Liver (tissue), 9 donors: ENCODE results near the gene HMHB1. TPM values are rescaled to one million over a fixed set of nuclear protein-coding genes. Genes with fewer than 3 reads are reported as not detected.

Experiments used
- DNase-seq: peaks from one replicate; pipeline ENCODE4 v3.0.0-alpha.2; 2017; ENCODE audit warnings: low spot score
- H3K27ac ChIP-seq, 2 donors: one replicate each; pipeline ENCODE4 v1.7.0; 2013; ENCODE audit warnings: inconsistent platforms in 2 of 2, low read length in 2 of 2, control low read depth in 1 of 2, low read depth in 1 of 2, mild to moderate bottlenecking in 1 of 2
- H3K27me3 ChIP-seq, 4 donors: one replicate each; pipeline versions ENCODE4 v1.6.1 to v1.7.0; 2013; ENCODE audit warnings: low read length in 3 of 4, inconsistent platforms in 1 of 4, mild to moderate bottlenecking in 1 of 4, moderate library complexity in 1 of 4; ENCODE audit not compliant: control insufficient read depth in 4 of 4, insufficient read depth in 4 of 4
- H3K36me3 ChIP-seq, 4 donors: one replicate each; pipeline versions ENCODE4 v1.6.1 to v1.7.0; 2013; ENCODE audit warnings: low read length in 3 of 4, mild to moderate bottlenecking in 3 of 4, low read depth in 1 of 4, moderate library complexity in 1 of 4; ENCODE audit not compliant: control insufficient read depth in 4 of 4, insufficient read depth in 3 of 4
- H3K4me1 ChIP-seq, 4 donors: one replicate each; pipeline versions ENCODE4 v1.6.1 to v1.7.0; 2013; ENCODE audit warnings: low read length in 3 of 4, mild to moderate bottlenecking in 3 of 4, moderate library complexity in 1 of 4; ENCODE audit not compliant: control insufficient read depth in 4 of 4, insufficient read depth in 4 of 4
- H3K4me3 ChIP-seq, 3 donors: one replicate each; pipeline versions ENCODE4 v1.6.1 to v1.7.0; 2013; ENCODE audit warnings: low read length in 3 of 3, control low read depth in 1 of 3, low read depth in 1 of 3, mild to moderate bottlenecking in 1 of 3
- H3K9ac ChIP-seq, 2 donors: one replicate each; pipeline ENCODE4 v1.7.0; 2013; ENCODE audit warnings: low read length in 2 of 2, mild to moderate bottlenecking in 2 of 2, moderate library complexity in 2 of 2, control low read depth in 1 of 2, low read depth in 1 of 2
- H3K9me3 ChIP-seq, 4 donors: one replicate each; pipeline versions ENCODE4 v1.6.1 to v1.7.0; 2013; ENCODE audit warnings: low read length in 3 of 4; ENCODE audit not compliant: control insufficient read depth in 4 of 4
- FOXA1 ChIP-seq: IDR thresholded peaks from 2 replicates; pipeline ENCODE4 v1.6.1; 2016; ENCODE audit warnings: antibody characterized with exemption
- FOXA2 ChIP-seq: IDR thresholded peaks from 2 replicates; pipeline ENCODE4 v1.6.1; 2016; ENCODE audit warnings: antibody characterized with exemption
- HNF4A ChIP-seq, 2 donors: conservative IDR thresholded peaks; 2 replicates each; pipeline ENCODE4 v1.6.1; 2016; ENCODE audit warnings: antibody characterized with exemption in 2 of 2, mild to moderate bottlenecking in 2 of 2
- HNF4G ChIP-seq: IDR thresholded peaks from 2 replicates; pipeline ENCODE4 v1.6.1; 2016; ENCODE audit warnings: antibody characterized with exemption
- JUND ChIP-seq, 2 donors: IDR thresholded peaks; 2 replicates each; pipeline ENCODE4 v1.6.1; 2016; ENCODE audit warnings: antibody characterized with exemption in 2 of 2
- MAX ChIP-seq: IDR thresholded peaks from 2 replicates; pipeline ENCODE4 v1.6.1; 2016; ENCODE audit warnings: antibody characterized with exemption
- NR2F2 ChIP-seq: IDR thresholded peaks from 2 replicates; pipeline ENCODE4 v1.6.1; 2016; ENCODE audit warnings: antibody characterized with exemption
- RAD21 ChIP-seq, 2 donors: IDR thresholded peaks; 2 replicates each; pipeline ENCODE4 v1.6.1; 2016; ENCODE audit warnings: antibody characterized with exemption in 2 of 2, mild to moderate bottlenecking in 2 of 2
- RXRA ChIP-seq, 2 donors: IDR thresholded peaks; 2 replicates each; pipeline ENCODE4 v1.6.1; 2017 to 2018; ENCODE audit warnings: antibody characterized with exemption in 2 of 2, mild to moderate bottlenecking in 1 of 2
- SP1 ChIP-seq: IDR thresholded peaks from 2 replicates; pipeline ENCODE4 v1.6.1; 2018; ENCODE audit warnings: antibody characterized with exemption, mild to moderate bottlenecking
- TAF1 ChIP-seq: conservative IDR thresholded peaks from 2 replicates; pipeline ENCODE4 v1.6.1; 2016; ENCODE audit warnings: antibody characterized with exemption, mild to moderate bottlenecking
- YY1 ChIP-seq: IDR thresholded peaks from 2 replicates; pipeline ENCODE4 v1.6.1; 2016; ENCODE audit warnings: antibody characterized with exemption, mild to moderate bottlenecking
- WGBS: extraction: QIAGEN DNeasy Blood & Tissue Kit; methylation state at CpG from one replicate; pipeline ENCODE4 v1.1.7; 2013; 5-methylcytosine and 5-hydroxymethylcytosine counted together
- polyA plus RNA-seq, 2 donors: library from polyadenylated mRNA; stranded (reverse) in 1 of 2; unstranded in 1 of 2; fragments of 200-250 nt in 1 of 2; fragments of >200 nt in 1 of 2; fragmentation: Nextera tagmentation in 1 of 2; extraction: Ambion mirVana in 1 of 2; gene quantifications; one replicate each; pipeline versions ENCODE4 v1.2.1 to v1.2.3, GENCODE V29; 2013 to 2015
- total RNA-seq, 2 donors: library from RNA; depleted of rRNA; stranded (reverse); fragments of >200 nt; gene quantifications; one replicate each; pipeline ENCODE4 v1.2.3, GENCODE V29; 2014
- TF ChIP-seq, protein P1 (sequence below): fragments of 150-350 bp; IDR thresholded peaks from 2 replicates; pipeline ENCODE4 v1.5.1; 2017; ENCODE audit warnings: improper control_type of control experiment, low read depth, low read length; ENCODE audit not compliant: missing input control
- TF ChIP-seq, protein P2 (sequence below): IDR thresholded peaks from 2 replicates; pipeline ENCODE4 v1.6.1; 2016; ENCODE audit warnings: antibody characterized with exemption
- TF ChIP-seq, protein P3 (sequence below): IDR thresholded peaks from 2 replicates; pipeline ENCODE4 v1.6.1; 2016; ENCODE audit warnings: antibody characterized with exemption
- TF ChIP-seq, protein P4 (sequence below): IDR thresholded peaks from 2 replicates; pipeline ENCODE4 v1.6.1; 2016; ENCODE audit warnings: antibody characterized with exemption, mild to moderate bottlenecking
- donor health status: healthy.
- donor health status: healthy.
- donor health status: healthy.
- donor health status: healthy.
- donor health status: healthy.

The HMHB1 gene
- total and polyA plus RNA-seq, 4 donors = not detected

- Histone ChIP-seq H3K27me3 (no peaks in the 10 kb centered on the region), H3K36me3 (no peaks in the 10 kb centered on the region), H3K4me1 (no peaks in the 10 kb centered on the region), H3K4me3 (no peak overlapping the region), H3K27ac (no peak overlapping the region), H3K9ac (no peak overlapping the region), H3K9me3 (no peaks in the 10 kb centered on the region)
- 69% methylated on average over 2 of the region's 2 CpGs for WGBS
- TF ChIP-seq TAF1 (no peak), YY1 (no peak), JUND (IDR thresholded peaks at IDR 0.05) (no peak), RAD21 (IDR thresholded peaks at IDR 0.05) (no peak), FOXA2 (no peak)
- TF ChIP-seq, protein P1, sequence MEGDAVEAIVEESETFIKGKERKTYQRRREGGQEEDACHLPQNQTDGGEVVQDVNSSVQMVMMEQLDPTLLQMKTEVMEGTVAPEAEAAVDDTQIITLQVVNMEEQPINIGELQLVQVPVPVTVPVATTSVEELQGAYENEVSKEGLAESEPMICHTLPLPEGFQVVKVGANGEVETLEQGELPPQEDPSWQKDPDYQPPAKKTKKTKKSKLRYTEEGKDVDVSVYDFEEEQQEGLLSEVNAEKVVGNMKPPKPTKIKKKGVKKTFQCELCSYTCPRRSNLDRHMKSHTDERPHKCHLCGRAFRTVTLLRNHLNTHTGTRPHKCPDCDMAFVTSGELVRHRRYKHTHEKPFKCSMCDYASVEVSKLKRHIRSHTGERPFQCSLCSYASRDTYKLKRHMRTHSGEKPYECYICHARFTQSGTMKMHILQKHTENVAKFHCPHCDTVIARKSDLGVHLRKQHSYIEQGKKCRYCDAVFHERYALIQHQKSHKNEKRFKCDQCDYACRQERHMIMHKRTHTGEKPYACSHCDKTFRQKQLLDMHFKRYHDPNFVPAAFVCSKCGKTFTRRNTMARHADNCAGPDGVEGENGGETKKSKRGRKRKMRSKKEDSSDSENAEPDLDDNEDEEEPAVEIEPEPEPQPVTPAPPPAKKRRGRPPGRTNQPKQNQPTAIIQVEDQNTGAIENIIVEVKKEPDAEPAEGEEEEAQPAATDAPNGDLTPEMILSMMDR = no peak
- DNase-seq = no peak
These were observed 24.3 kb downstream of the HMHB1 start for GRCh38 chr5:143836161-143836725.

- WGBS = 73% methylated on average over 7 of the region's 7 CpGs
- H3K27ac ChIP-seq = no peak overlapping the region
- no peaks in the 10 kb centered on the region for H3K4me1 ChIP-seq
- H3K27me3 ChIP-seq = no peaks in the 10 kb centered on the region
- TF ChIP-seq HNF4A (conservative IDR thresholded peaks at IDR 0.05) (no peak), RAD21 (IDR thresholded peaks at IDR 0.05) (no peak), RXRA (IDR thresholded peaks at IDR 0.05) (no peak), FOXA1 (no peak), TAF1 (no peak), SP1 (no peak), MAX (no peak), HNF4G (no peak), JUND (IDR thresholded peaks at IDR 0.05) (no peak), NR2F2 (no peak)
- TF ChIP-seq, protein P2, sequence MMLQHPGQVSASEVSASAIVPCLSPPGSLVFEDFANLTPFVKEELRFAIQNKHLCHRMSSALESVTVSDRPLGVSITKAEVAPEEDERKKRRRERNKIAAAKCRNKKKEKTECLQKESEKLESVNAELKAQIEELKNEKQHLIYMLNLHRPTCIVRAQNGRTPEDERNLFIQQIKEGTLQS = no peak
- TF ChIP-seq, protein P3, sequence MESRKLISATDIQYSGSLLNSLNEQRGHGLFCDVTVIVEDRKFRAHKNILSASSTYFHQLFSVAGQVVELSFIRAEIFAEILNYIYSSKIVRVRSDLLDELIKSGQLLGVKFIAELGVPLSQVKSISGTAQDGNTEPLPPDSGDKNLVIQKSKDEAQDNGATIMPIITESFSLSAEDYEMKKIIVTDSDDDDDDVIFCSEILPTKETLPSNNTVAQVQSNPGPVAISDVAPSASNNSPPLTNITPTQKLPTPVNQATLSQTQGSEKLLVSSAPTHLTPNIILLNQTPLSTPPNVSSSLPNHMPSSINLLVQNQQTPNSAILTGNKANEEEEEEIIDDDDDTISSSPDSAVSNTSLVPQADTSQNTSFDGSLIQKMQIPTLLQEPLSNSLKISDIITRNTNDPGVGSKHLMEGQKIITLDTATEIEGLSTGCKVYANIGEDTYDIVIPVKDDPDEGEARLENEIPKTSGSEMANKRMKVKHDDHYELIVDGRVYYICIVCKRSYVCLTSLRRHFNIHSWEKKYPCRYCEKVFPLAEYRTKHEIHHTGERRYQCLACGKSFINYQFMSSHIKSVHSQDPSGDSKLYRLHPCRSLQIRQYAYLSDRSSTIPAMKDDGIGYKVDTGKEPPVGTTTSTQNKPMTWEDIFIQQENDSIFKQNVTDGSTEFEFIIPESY = no peak
- TF ChIP-seq, protein P4, sequence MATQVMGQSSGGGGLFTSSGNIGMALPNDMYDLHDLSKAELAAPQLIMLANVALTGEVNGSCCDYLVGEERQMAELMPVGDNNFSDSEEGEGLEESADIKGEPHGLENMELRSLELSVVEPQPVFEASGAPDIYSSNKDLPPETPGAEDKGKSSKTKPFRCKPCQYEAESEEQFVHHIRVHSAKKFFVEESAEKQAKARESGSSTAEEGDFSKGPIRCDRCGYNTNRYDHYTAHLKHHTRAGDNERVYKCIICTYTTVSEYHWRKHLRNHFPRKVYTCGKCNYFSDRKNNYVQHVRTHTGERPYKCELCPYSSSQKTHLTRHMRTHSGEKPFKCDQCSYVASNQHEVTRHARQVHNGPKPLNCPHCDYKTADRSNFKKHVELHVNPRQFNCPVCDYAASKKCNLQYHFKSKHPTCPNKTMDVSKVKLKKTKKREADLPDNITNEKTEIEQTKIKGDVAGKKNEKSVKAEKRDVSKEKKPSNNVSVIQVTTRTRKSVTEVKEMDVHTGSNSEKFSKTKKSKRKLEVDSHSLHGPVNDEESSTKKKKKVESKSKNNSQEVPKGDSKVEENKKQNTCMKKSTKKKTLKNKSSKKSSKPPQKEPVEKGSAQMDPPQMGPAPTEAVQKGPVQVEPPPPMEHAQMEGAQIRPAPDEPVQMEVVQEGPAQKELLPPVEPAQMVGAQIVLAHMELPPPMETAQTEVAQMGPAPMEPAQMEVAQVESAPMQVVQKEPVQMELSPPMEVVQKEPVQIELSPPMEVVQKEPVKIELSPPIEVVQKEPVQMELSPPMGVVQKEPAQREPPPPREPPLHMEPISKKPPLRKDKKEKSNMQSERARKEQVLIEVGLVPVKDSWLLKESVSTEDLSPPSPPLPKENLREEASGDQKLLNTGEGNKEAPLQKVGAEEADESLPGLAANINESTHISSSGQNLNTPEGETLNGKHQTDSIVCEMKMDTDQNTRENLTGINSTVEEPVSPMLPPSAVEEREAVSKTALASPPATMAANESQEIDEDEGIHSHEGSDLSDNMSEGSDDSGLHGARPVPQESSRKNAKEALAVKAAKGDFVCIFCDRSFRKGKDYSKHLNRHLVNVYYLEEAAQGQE = no peak
- TF ChIP-seq, protein P1 = no peak
- no peaks in the 10 kb centered on the region for H3K36me3 ChIP-seq
- DNase-seq = no peak
- no peak overlapping the region for H3K4me3 ChIP-seq
- H3K9me3 ChIP-seq = no peaks in the 10 kb centered on the region
- H3K9ac ChIP-seq = no peak overlapping the region
These were observed 25.4 kb downstream of the HMHB1 start for GRCh38 chr5:143837306-143837848.
